HEK293T (cell line): Measurements from ENCODE around the gene MYL12B.
"Not testable (repeated sequence)": the region's sequence is repeated elsewhere in the genome, so short reads cannot be mapped to it uniquely, and the experiment has no call there.

Source experiments
- CTCF ChIA-PET: fragments of 350-600 bp; formaldehyde crosslinking; extraction: SDS; loops from one replicate; lab custom pipeline; 2021; ENCODE audit warnings: antibody characterized with exemption, inconsistent platforms; lab: Yijun Ruan, JAX
- POLR2A ChIA-PET: fragments of 350-600 bp; formaldehyde crosslinking; extraction: SDS; loops from one replicate; lab custom pipeline; 2020; ENCODE audit warnings: antibody characterized with exemption, inconsistent platforms; lab: Yijun Ruan, JAX
- DNase-seq: peaks from one replicate; pipeline ENCODE4 v3.0.0; 2012; ENCODE audit warnings: mixed read lengths; ENCODE audit errors: extremely low spot score
- ARNT ChIP-seq: fragments of 450-650 bp; IDR thresholded peaks from 2 replicates; pipeline ENCODE4 v1.6.1; 2017; ENCODE audit warnings: mild to moderate bottlenecking
- BHLHE40 ChIP-seq: fragments of 450-650 bp; IDR thresholded peaks from 2 replicates; pipeline ENCODE4 v1.6.1; 2016; ENCODE audit warnings: mild to moderate bottlenecking, moderate library complexity, borderline replicate concordance
- CTBP1 ChIP-seq: fragments of 450-650 bp; IDR thresholded peaks from 2 replicates; pipeline ENCODE4 v1.6.1; 2016; ENCODE audit warnings: borderline replicate concordance
- ELF4 ChIP-seq: fragments of 450-650 bp; IDR thresholded peaks from 2 replicates; pipeline ENCODE4 v1.6.1; 2017; ENCODE audit warnings: antibody characterized with exemption
- FOXA1 ChIP-seq: fragments of 450-650 bp; IDR thresholded peaks from 2 replicates; pipeline ENCODE4 v1.6.1; 2016; ENCODE audit warnings: mild to moderate bottlenecking
- FOXK2 ChIP-seq: fragments of 450-650 bp; IDR thresholded peaks from 2 replicates; pipeline ENCODE4 v1.6.1; 2016; ENCODE audit warnings: mild to moderate bottlenecking
- FOXM1 ChIP-seq: fragments of 450-650 bp; IDR thresholded peaks from 2 replicates; pipeline ENCODE4 v1.6.1; 2017; ENCODE audit warnings: mild to moderate bottlenecking, borderline replicate concordance
- HDGF ChIP-seq: fragments of 450-650 bp; IDR thresholded peaks from 2 replicates; pipeline ENCODE4 v1.6.1; 2017; ENCODE audit warnings: antibody characterized with exemption, borderline replicate concordance
- L3MBTL2 ChIP-seq: fragments of 450-650 bp; conservative IDR thresholded peaks from 2 replicates; pipeline ENCODE4 v1.6.1; 2016; ENCODE audit warnings: mild to moderate bottlenecking
- LEF1 ChIP-seq: fragments of 450-650 bp; IDR thresholded peaks from 2 replicates; pipeline ENCODE4 v1.6.1; 2017; ENCODE audit warnings: mild to moderate bottlenecking, borderline replicate concordance
- NFRKB ChIP-seq: fragments of 450-650 bp; IDR thresholded peaks from 2 replicates; pipeline ENCODE4 v1.6.1; 2016; ENCODE audit warnings: mild to moderate bottlenecking, moderate library complexity
- SP1 ChIP-seq: fragments of 450-650 bp; IDR thresholded peaks from 2 replicates; pipeline ENCODE4 v1.6.1; 2017
- SUZ12 ChIP-seq: fragments of 450-650 bp; IDR thresholded peaks from 2 replicates; pipeline ENCODE4 v1.6.1; 2016; ENCODE audit warnings: mild to moderate bottlenecking
- TARDBP ChIP-seq: fragments of 450-650 bp; IDR thresholded peaks from 2 replicates; pipeline ENCODE4 v1.6.1; 2016
- ZNF384 ChIP-seq: fragments of 450-650 bp; IDR thresholded peaks from 2 replicates; pipeline ENCODE4 v1.6.1; 2016
- TF ChIP-seq, protein P1 (sequence below): fragments of 450-650 bp; IDR thresholded peaks from 2 replicates; pipeline ENCODE4 v1.6.1; 2016

MYL12B gene

DNA sequence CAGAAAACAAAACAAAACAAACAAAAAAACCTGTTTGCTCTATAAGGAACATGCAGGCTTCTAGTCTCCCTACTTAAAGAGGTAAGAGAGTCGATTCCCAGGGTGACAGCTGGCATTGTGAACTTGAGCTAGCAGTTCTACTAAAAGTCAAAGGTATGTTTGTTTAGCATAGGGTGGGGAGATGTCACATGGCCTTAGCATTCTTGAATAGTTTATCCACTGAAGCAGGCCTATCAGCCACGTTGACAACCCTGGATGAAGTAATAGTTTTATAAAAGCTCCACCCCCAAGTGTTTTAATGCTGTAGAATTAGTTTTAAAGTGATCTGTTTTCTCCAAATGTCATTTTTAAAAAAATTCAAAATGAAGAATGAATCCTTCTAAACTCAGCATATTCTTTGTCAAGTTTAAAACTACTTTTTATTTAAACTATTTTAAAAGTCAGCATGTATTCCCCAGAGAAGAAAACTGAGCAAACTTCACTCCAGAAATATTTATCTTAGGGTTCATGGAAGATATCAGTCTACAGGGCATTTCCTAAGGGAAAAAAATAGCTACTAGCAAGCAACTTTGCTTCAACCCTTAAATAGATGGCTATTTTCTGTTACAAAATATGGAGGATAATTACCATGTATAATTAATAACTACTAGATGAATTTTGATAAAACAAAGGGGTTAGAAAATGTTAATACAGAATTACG lies 43.8 kb upstream of the MYL12B start:
- POLR2A ChIA-PET: interaction anchor here (0.8 kb wide), 1 partner anchor 16 kb away, joined by 3 read pairs; no protein-coding TSS in a partner anchor
- CTCF ChIA-PET: no interaction called here

DNA sequence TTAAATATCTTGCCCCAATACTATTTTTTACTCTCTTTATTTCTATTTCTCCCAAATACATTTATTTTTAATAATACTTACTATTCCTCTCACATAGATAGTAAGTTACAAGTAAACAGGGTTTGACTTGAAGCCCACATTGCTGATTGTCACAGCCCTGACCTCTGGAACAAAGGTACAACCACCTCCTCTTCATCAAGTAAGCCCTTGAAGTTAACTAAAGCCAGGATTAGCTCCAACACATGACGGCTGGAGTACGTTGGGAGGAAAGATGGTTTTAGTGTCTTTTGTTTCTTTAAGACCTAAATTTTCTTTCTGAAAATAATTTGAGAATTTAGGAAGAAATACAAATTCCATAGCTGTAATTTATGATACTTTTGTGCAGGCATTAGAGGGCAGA lies 43.1 kb upstream of the MYL12B start:
- no peak for TF ChIP-seq ZNF384
- no peak for TF ChIP-seq FOXM1
- TF ChIP-seq SP1: no peak
- CTCF ChIA-PET: no interaction called here
- DNase-seq: no peak
- POLR2A ChIA-PET: no interaction called here

More for the DNA sequence above, 43.8 kb upstream of the MYL12B start:
- DNase-seq: no peak
- no peak for TF ChIP-seq SUZ12
- no peak for TF ChIP-seq TARDBP
- no peak for TF ChIP-seq ARNT
- no peak for TF ChIP-seq FOXA1
- TF ChIP-seq HDGF: no peak
- TF ChIP-seq L3MBTL2: no peak
- TF ChIP-seq NFRKB: no peak
- TF ChIP-seq ELF4: no peak
- TF ChIP-seq CTBP1: no peak
- no peak for TF ChIP-seq LEF1
- TF ChIP-seq ZNF384: no peak

DNA sequence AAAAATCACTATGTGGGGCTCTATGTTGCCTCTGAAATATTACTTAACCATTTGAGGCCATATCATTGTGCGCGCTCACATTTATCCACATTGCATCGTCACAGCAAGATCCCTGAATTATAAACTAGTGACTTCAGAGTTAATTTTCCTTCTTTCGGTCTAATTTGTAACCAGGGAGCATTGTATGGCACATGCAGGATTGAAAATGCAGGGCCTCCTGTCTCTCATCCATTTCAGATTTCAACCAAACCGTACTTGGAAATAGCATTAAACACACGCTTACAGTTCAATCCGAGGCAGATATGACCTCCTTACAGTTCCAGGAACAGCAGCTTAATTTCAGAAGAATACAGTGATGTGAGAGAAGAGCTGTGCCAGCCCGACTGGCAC lies 42.7 kb upstream of the MYL12B start:
- ChIA-PET POLR2A (no interaction called here), CTCF (no interaction called here)
- TF ChIP-seq HDGF: no peak
- TF ChIP-seq, protein P1, sequence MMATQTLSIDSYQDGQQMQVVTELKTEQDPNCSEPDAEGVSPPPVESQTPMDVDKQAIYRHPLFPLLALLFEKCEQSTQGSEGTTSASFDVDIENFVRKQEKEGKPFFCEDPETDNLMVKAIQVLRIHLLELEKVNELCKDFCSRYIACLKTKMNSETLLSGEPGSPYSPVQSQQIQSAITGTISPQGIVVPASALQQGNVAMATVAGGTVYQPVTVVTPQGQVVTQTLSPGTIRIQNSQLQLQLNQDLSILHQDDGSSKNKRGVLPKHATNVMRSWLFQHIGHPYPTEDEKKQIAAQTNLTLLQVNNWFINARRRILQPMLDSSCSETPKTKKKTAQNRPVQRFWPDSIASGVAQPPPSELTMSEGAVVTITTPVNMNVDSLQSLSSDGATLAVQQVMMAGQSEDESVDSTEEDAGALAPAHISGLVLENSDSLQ: no peak
- no peak for TF ChIP-seq TARDBP
- TF ChIP-seq ZNF384: no peak
- no peak for TF ChIP-seq BHLHE40
- TF ChIP-seq LEF1: no peak
- TF ChIP-seq L3MBTL2: no peak
- no peak for TF ChIP-seq FOXA1
- no peak for TF ChIP-seq NFRKB
- TF ChIP-seq FOXK2: no peak
- TF ChIP-seq ARNT: no peak
- no peak for TF ChIP-seq FOXM1
- TF ChIP-seq CTBP1: no peak
- no peak for TF ChIP-seq SP1
- TF ChIP-seq ELF4: no peak
- TF ChIP-seq SUZ12: no peak
- no peak for DNase-seq

DNA sequence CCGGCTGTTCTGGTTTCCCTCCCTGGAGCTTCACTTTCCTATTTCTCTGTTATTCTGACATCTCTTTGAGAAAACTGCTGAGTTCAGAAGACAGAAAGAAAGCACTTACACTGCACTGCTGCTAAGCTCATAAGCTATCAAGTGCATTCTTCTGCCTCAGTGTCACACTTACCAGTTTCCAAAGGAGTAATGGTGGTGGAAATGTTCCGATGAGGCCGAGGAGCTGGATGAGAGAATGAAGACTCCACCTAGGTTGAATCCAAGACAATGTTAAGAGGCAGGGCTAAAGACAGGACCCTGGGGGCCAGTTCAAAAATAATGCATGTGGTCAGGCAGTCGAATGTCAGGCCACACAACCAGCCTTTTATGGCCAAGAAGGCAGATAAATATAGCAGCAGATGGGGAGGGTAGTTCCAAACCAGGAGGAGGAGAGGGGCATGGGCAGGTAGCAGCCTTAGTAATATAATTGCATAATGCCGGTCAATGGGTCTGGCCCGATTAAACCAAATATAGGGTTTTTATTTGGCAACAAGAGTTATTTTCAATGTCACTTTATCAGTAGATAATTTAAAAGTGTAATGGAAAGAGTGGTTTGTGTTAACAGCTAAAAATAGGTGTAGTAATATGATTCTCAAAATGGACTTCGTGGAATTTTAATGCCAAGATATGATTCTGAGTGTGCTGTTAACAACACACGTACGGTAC lies 42.1 kb upstream of the MYL12B start, which contains the start of gene MYOM1:
Gene MYOM1 (minus strand): TSS at position 338 of the 705 bp plus-strand sequence. CDS start 4,745 bp downstream, outside the sequence.
- TF ChIP-seq FOXK2: no peak
- no peak for TF ChIP-seq HDGF
- TF ChIP-seq TARDBP: no peak
- no peak for TF ChIP-seq LEF1
- TF ChIP-seq ZNF384: no peak
- no peak for TF ChIP-seq ARNT
- TF ChIP-seq, protein P1: no peak
- no peak for TF ChIP-seq FOXM1
- no peak for TF ChIP-seq SUZ12
- no peak for TF ChIP-seq ELF4
- no peak for TF ChIP-seq NFRKB
- no peak for TF ChIP-seq FOXA1
- no peak for TF ChIP-seq BHLHE40
- TF ChIP-seq CTBP1: no peak
- TF ChIP-seq SP1: no peak
- TF ChIP-seq L3MBTL2: no peak
- ChIA-PET POLR2A (no interaction called here), CTCF (no interaction called here)
- DNase-seq: no peak

DNA sequence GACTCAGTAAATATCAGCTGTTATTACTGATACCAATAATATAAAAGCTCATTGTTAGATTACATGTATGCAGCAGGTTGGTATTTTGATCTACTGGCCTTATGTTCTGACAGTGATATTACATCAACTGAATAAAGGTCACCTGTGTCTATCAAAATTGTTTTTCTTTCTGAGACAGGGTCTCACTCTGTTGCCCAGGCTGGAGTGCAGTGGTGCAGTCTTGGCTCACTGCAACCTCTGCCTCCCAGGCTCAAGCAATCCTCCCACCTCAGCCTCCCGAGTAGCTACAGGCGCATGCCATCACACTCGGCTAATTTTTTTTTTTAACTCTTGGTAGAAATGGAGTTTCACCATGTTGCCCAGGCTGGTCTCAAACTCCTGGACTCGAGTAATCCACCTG lies 41.1 kb upstream of the MYL12B start:
- POLR2A ChIA-PET, CTCF ChIA-PET: not testable (repeated sequence)

DNA sequence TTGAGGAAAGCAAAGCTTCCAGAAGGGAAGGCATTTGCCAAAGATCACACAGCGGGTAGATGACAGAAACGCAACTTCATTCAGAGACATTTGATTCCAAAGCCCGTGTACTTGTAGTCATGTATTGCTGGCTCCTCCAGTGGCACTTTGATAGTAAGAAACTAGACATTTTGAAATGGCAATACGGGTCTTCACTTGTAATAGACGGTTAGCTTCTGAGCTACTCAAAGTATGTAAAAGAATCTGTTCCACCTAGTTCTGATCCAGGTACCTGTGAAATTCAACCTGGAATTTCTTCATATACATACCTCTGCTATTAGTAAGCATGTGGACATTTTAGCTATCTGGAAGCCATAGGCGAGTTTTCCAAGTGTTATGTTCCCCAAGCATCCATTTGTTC lies 40.4 kb upstream of the MYL12B start:
- no peak for TF ChIP-seq NFRKB
- TF ChIP-seq HDGF: no peak
- TF ChIP-seq CTBP1: no peak
- TF ChIP-seq FOXA1: no peak
- CTCF ChIA-PET: no interaction called here
- no peak for DNase-seq
- POLR2A ChIA-PET: no interaction called here

More for the DNA sequence above, 41.1 kb upstream of the MYL12B start:
- DNase-seq: not testable (repeated sequence)

DNA sequence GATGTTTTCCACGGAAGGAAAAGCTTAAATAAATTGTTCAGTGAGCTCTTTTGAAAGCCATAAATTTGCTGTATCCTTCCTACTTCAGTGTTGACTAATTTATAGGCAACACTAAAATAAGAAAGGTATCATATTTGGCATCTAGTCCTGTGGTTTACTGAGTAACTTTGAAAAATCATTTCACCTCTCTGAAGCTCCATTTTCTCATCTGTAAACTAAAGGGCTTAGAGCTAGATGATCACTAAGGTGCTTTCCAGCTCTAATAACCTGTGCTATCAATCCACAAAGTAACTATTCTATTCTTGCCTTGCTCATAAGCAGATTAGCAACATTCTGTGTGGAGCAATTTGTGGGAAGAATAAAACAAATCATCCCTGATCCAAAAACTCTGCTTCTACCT lies 38.6 kb upstream of the MYL12B start:
- TF ChIP-seq ARNT: no peak
- no peak for TF ChIP-seq TARDBP
- TF ChIP-seq, protein P1: no peak
- no peak for TF ChIP-seq FOXK2
- no peak for TF ChIP-seq CTBP1
- no peak for TF ChIP-seq LEF1
- no peak for TF ChIP-seq NFRKB
- no peak for TF ChIP-seq L3MBTL2
- no peak for TF ChIP-seq FOXA1
- no peak for TF ChIP-seq ELF4
- no peak for TF ChIP-seq BHLHE40
- no peak for TF ChIP-seq HDGF
- TF ChIP-seq SUZ12: no peak
- TF ChIP-seq ZNF384: no peak
- TF ChIP-seq SP1: no peak
- no peak for TF ChIP-seq FOXM1
- POLR2A ChIA-PET: no interaction called here
- DNase-seq: no peak
- CTCF ChIA-PET: no interaction called here
